ENCODE data around the gene HSPA4L. TPM values are rescaled to one million over a fixed set of nuclear protein-coding genes. Genes with fewer than 3 reads are reported as not detected.

Gene HSPA4L
- total and polyA plus RNA-seq, 10 of the 15 experiments (the other 5 are each of a cell fraction or from before 2014, with no cell fraction given), result 8.6 to 40.5 (median 21.4) TPM

DNA sequence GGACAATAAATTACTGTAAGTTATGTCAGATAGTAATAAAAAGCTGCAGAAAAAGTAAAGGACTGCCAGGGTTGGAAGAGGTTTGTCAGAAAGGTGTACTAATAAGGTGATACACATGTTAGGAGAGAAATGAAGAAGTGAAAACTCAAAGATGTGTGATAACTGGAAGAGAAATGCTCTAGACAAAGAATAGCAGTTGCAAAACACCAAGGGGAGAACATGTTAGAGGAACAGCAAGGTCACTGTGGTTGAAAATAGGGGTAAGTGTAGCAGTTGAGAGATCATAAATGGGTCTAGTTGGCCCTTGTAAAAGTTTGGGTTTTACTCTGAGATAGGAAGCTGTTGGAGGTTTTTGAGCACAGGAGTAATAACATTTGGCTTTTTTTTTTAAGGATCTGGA lies 46.9 kb downstream of the HSPA4L start (continued):
- TF ChIP-seq TCF7 (IDR thresholded peaks at IDR 0.05; ENCODE audit: borderline replicate concordance) (no peak), GATAD2B (conservative IDR thresholded peaks at IDR 0.05; ENCODE audit: low read depth) (no peak), ZSCAN29 (IDR thresholded peaks at IDR 0.05) (no peak), NR2F1 (conservative IDR thresholded peaks at IDR 0.05) (peak; percentile 82), ETV6 (conservative IDR thresholded peaks at IDR 0.05 in 1 of 2, IDR thresholded peaks at IDR 0.05 in 1 of 2; ENCODE audit: borderline replicate concordance in 1 of 2, low read depth in 1 of 2) (no peak), SMAD5 (IDR thresholded peaks at IDR 0.05; ENCODE audit: low read depth) (no peak), JUNB (IDR thresholded peaks at IDR 0.05) (peak; percentile 61), RFX5 (IDR thresholded peaks at IDR 0.05; ENCODE audit: low read depth, low read length) (no peak), BACH1 (IDR thresholded peaks at IDR 0.05; ENCODE audit: borderline replicate concordance) (peak; percentile 74; the same call in 1 of the 2 replicates), DPF2 (IDR thresholded peaks at IDR 0.05) (peak; percentile 75), FOXM1 (IDR thresholded peaks at IDR 0.05; ENCODE audit: low read depth, low read length) (0 out of 2 replicates have a peak, but pooled peaks have one; percentile 29), SIX5 (IDR thresholded peaks at IDR 0.05; ENCODE audit: low read depth, low read length, severe bottlenecking) (no peak), YBX1 (IDR thresholded peaks at IDR 0.05) (no peak), POLR2AphosphoS5 (IDR thresholded peaks at IDR 0.05; ENCODE audit: low read length) (no peak), RBBP5 (conservative IDR thresholded peaks at IDR 0.05) (no peak), CBX3 (IDR thresholded peaks at IDR 0.05; ENCODE audit: borderline replicate concordance, low read depth) (no peak), ESRRA (IDR thresholded peaks at IDR 0.05; ENCODE audit: low read length) (no peak), POU2F2 (IDR thresholded peaks at IDR 0.05; ENCODE audit: borderline replicate concordance, low read depth, low read length) (no peak), CHD1 (IDR thresholded peaks at IDR 0.05; ENCODE audit: low read depth, low read length) (no peak), RUNX3 (IDR thresholded peaks at IDR 0.05; ENCODE audit: low read length) (peak; percentile 88), ZNF622 (IDR thresholded peaks at IDR 0.05) (no peak)
- TF ChIP-seq, protein P1, sequence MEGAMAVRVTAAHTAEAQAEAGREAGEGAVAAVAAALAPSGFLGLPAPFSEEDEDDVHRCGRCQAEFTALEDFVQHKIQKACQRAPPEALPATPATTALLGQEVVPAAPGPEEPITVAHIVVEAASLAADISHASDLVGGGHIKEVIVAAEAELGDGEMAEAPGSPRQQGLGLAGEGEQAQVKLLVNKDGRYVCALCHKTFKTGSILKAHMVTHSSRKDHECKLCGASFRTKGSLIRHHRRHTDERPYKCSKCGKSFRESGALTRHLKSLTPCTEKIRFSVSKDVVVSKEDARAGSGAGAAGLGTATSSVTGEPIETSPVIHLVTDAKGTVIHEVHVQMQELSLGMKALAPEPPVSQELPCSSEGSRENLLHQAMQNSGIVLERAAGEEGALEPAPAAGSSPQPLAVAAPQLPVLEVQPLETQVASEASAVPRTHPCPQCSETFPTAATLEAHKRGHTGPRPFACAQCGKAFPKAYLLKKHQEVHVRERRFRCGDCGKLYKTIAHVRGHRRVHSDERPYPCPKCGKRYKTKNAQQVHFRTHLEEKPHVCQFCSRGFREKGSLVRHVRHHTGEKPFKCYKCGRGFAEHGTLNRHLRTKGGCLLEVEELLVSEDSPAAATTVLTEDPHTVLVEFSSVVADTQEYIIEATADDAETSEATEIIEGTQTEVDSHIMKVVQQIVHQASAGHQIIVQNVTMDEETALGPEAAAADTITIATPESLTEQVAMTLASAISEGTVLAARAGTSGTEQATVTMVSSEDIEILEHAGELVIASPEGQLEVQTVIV (IDR thresholded peaks at IDR 0.05; ENCODE audit: borderline replicate concordance, partially characterized antibody), result no peak
- TF ChIP-seq, protein P2, sequence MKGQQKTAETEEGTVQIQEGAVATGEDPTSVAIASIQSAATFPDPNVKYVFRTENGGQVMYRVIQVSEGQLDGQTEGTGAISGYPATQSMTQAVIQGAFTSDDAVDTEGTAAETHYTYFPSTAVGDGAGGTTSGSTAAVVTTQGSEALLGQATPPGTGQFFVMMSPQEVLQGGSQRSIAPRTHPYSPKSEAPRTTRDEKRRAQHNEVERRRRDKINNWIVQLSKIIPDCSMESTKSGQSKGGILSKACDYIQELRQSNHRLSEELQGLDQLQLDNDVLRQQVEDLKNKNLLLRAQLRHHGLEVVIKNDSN (IDR thresholded peaks at IDR 0.05; ENCODE audit: borderline replicate concordance, extremely low read length, insufficient read depth, low read depth, low read length), result no peak
- TF ChIP-seq, protein P3, sequence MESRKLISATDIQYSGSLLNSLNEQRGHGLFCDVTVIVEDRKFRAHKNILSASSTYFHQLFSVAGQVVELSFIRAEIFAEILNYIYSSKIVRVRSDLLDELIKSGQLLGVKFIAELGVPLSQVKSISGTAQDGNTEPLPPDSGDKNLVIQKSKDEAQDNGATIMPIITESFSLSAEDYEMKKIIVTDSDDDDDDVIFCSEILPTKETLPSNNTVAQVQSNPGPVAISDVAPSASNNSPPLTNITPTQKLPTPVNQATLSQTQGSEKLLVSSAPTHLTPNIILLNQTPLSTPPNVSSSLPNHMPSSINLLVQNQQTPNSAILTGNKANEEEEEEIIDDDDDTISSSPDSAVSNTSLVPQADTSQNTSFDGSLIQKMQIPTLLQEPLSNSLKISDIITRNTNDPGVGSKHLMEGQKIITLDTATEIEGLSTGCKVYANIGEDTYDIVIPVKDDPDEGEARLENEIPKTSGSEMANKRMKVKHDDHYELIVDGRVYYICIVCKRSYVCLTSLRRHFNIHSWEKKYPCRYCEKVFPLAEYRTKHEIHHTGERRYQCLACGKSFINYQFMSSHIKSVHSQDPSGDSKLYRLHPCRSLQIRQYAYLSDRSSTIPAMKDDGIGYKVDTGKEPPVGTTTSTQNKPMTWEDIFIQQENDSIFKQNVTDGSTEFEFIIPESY (IDR thresholded peaks at IDR 0.05), result no peak
- TF ChIP-seq, protein P4, sequence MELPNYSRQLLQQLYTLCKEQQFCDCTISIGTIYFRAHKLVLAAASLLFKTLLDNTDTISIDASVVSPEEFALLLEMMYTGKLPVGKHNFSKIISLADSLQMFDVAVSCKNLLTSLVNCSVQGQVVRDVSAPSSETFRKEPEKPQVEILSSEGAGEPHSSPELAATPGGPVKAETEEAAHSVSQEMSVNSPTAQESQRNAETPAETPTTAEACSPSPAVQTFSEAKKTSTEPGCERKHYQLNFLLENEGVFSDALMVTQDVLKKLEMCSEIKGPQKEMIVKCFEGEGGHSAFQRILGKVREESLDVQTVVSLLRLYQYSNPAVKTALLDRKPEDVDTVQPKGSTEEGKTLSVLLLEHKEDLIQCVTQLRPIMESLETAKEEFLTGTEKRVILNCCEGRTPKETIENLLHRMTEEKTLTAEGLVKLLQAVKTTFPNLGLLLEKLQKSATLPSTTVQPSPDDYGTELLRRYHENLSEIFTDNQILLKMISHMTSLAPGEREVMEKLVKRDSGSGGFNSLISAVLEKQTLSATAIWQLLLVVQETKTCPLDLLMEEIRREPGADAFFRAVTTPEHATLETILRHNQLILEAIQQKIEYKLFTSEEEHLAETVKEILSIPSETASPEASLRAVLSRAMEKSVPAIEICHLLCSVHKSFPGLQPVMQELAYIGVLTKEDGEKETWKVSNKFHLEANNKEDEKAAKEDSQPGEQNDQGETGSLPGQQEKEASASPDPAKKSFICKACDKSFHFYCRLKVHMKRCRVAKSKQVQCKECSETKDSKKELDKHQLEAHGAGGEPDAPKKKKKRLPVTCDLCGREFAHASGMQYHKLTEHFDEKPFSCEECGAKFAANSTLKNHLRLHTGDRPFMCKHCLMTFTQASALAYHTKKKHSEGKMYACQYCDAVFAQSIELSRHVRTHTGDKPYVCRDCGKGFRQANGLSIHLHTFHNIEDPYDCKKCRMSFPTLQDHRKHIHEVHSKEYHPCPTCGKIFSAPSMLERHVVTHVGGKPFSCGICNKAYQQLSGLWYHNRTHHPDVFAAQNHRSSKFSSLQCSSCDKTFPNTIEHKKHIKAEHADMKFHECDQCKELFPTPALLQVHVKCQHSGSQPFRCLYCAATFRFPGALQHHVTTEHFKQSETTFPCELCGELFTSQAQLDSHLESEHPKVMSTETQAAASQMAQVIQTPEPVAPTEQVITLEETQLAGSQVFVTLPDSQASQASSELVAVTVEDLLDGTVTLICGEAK (IDR thresholded peaks at IDR 0.05; ENCODE audit: borderline replicate concordance), result no peak
